ENCODE measurements around the gene LOXL4.

LOXL4 gene

DNA sequence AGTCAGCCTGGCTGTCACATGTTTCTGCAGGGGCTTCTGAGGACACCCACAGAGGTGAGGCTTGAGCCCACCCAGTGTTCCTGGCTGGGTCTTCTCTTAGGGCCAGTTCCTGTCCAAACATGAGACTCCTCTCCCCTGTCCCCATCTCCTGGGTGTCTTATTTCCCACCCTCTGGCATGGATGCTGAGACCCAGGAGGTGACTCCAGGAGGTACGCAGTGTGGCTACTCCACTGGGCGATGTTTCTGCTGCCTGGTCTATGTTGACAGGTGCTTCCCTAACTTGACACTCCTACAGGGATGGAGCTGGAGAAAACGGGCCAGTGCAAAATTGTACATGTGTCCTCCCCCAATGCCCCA is 26.3 kb upstream of the LOXL4 start:
- no peak for DNase-seq

DNA sequence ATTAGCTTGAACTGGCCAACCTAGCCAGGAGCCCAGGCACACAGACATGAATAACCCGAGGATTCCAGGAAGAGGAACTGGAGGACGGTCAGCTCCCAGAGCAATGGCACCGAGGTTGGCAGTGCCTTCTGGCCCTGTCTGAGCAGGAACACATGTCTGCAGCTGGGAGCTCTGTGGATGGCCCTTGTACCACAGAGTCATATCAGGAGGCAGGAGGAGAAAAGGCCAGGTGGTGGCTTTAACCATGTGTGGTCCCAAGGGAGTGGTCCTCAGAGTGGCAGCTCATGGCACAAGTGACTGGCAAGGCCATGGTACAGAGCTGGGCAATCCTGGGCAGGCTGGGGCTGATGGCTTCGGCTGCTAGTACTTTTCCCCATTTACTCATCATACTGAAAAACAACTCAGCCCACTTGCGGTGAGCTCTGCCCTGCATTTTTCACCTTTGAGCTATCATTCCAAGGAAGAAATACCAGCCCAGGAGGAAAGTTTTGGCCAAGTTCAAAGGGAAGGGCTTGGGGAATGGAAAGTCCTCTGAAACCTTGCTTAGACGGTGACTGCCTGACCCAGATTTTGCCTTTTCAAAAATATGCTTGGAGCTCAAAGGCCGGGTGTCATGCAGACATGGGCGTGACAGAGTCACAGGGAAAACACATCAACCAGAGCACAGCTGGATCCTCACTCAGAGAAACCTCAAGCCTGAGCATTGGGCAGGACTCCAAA is 25.7 kb upstream of the LOXL4 start:
- DNase-seq: no peak

GRCh38 chr10:98292971-98293370 is 25.0 kb upstream of the LOXL4 start:
- DNase-seq: no peak

GRCh38 chr10:98289802-98290209 is 21.8 kb upstream of the LOXL4 start:
- DNase-seq: no peak

- DNase-seq: no peak
Observed at GRCh38 chr10:98287321-98287720, 19.3 kb upstream of the LOXL4 start.

- no peak for DNase-seq
Observed at GRCh38 chr10:98286419-98286818, 18.4 kb upstream of the LOXL4 start.

GRCh38 chr10:98285416-98285815 is 17.4 kb upstream of the LOXL4 start:
- no peak for DNase-seq

DNA sequence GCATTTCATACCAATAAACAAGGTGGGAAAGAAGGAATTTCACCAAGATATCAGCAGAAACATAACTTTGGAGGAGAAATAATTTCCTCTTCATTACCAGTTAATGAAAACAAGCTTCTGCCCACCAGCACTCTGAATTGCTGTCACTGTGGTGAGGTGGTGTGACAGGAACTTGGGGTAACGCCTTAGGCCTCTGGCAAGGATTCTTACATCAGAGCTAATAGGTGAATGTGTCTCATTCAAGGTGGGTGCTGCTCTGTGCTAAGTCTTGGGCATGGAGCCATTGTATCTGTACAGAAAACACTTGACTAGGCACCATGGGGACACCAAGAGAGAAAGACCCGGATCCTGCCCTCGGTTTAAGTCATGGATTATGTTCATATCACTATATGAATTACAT is 8.3 kb upstream of the LOXL4 start:
- DNase-seq: no peak

DNA sequence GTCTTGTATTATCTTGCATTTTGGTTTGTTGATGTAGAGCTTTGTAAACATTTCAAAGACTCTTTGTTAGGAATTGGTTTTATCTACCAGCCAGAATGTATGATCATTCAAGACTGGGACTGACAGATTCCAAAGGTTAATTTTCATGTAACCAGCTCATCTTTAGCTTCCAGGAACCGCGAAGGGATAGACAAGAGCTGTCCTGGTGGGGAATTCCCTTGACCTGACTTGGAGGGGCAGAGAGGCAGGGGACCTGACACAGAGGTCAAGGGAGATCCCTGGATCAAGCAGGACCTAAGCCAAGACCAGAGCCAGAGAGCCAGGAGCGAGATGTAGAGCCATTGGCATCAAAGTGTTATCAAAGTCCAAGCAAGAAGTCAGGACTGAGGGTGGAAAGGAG is 6.6 kb upstream of the LOXL4 start:
- DNase-seq: no peak

DNA sequence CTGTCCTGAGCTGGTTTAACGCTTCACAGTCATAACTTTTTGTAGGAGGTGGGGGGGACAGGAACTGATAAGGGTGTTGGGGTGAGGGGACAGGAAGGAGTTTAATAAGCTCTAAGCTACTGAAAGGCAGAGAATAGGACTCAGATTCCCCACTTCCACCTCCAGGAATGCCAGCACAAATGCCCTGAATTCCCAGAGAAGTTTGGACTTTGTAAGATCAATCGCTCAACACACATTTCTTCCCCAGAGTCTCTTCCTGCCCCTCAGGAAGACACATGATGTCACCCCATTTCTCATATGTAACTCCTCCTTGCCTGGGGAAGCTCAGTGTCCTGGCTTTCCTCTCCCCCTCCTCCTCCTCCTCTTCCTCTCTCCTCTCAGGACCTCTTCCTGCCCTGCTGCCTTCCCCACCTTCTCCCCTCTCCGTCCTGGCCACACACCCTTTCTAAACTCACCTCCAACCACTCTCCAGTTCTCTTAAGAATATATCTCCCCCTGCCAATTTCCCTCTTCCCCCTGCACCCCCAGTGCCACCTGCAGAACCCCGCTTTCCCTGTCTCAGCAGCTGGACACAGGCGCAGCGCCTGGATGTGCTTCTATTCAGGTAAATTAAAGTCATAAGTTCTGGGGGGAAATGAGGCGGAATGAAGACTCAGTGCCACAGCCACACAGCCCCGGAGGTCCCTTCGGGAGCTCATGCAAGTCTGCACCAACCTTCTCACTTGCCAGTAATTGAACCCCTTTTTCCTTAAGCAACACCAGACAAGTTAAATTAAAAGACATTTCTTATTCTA is 5.3 kb upstream of the LOXL4 start:
- DNase-seq: no peak

- no peak for DNase-seq
Observed at GRCh38 chr10:98272656-98273055, 4.7 kb upstream of the LOXL4 start.

GRCh38 chr10:98272245-98272644 is 4.3 kb upstream of the LOXL4 start:
- DNase-seq: no peak

GRCh38 chr10:98270786-98271185 is 2.8 kb upstream of the LOXL4 start:
- DNase-seq: no peak

DNA sequence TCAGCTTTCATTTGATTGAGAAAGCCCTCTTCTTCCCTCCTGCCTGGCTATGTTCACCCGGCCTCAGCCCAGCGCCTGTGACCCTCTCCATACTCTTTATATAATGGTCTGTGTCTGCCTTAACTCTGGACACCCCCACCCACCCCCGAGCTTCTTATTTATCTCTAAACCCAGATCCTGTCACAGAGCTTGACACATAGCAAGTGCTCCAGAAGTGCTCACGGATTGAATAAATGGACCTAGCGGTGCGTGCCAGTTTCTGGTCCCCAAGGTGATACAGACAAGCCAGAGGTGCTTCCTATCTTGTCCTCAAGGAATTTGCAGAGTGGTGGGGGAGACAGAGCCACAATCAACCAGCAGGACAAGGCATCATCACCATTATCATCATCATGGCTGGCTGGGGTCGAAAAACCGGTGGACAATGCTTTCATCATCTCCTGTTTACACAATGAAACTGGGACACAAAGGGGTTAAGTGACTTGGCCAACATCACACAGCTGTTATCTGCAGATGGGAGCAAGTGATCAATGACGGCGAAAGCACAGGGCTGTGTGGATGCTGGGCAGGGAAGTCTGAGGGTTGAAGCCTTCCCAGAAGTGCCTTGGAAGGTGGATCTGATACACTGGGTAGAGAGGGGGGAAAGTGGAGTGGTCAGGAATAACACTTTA is 2.2 kb upstream of the LOXL4 start:
- no peak for DNase-seq

DNA sequence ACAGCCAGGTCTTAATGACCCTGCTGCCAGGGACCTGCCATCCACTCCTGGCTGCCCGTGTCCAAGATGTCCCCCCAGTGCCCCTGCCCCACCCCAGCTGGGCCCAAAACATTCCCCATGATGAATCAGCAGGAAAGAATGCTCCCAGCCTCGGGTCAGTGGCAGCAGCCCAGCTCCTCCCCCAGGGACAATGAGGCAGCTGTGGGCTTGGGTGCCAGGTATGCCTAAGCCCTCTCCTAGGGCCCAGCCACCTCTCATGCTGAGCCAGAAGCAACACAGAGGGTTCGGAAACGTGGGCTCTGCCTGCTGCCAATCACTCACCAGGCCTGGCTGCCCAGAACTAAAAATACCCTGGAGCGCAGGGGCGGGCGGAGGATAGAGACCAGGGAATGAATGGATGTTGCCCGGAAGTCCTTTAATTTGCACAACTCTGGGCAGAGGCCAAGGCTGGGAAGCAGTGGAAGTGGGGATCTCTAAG is 1.5 kb upstream of the LOXL4 start:
- DNase-seq: no peak

- no peak for DNase-seq
Observed at GRCh38 chr10:98268694-98269431, 869 bp upstream of the LOXL4 start.

DNA sequence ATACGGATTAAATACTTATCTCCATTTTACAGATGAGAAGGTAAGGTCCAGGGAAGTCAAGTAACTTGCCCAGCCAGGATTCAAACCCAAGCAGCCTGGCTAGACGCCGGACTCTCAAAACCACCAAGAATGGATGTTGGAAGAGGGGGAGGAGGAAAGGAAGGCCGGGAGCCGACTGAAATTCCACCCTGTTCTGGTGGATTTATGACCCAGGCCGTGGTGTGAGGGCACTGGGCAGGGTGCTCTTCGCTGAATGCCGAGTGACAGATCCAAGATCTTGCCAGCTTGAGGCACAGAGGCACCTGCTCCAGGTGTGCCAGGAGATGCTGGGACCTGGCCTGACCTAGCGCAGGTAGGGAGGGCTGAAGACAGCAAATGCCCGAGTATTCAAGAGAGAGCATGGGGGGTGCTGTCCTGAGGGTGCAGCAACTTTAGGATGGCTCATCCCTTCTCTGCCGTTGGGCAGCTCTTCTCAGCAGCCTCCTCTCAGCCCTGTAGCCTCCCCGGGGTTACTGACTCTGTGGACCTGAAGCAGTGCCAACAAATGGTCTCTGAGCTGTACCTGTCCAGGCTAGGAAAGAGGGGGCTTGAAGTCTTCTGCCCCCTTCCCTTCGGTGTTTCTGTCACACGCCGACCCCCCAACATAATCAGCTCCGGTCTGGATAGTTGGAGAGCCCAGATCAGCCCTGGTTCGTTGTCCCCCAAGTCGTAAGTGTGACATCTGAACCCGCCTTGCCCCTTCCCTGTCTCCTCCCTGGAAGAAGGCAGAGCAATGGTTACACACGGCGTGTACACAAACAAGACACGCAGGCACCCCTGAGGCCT is 713 bp downstream of the LOXL4 start:
- no peak for DNase-seq

GRCh38 chr10:98266647-98267046 is 1.3 kb downstream of the LOXL4 start:
- no peak for DNase-seq

GRCh38 chr10:98265403-98266378 is 2.3 kb downstream of the LOXL4 start:
- no peak for DNase-seq

- DNase-seq: no peak
Observed at GRCh38 chr10:98264378-98265065, 3.5 kb downstream of the LOXL4 start.

Measured in MV-4-11 (cell line).